GM12872 (cell line): ENCODE results near the gene SLC2A6.

Experiments
- TF ChIP-seq, protein P1 (sequence below): IDR thresholded peaks from 3 replicates; pipeline ENCODE4 v1.5.1; 2011; ENCODE audit warnings: low read depth, mild to moderate bottlenecking, low read length, moderate library complexity; ENCODE audit not compliant: insufficient read depth

The SLC2A6 gene

DNA sequence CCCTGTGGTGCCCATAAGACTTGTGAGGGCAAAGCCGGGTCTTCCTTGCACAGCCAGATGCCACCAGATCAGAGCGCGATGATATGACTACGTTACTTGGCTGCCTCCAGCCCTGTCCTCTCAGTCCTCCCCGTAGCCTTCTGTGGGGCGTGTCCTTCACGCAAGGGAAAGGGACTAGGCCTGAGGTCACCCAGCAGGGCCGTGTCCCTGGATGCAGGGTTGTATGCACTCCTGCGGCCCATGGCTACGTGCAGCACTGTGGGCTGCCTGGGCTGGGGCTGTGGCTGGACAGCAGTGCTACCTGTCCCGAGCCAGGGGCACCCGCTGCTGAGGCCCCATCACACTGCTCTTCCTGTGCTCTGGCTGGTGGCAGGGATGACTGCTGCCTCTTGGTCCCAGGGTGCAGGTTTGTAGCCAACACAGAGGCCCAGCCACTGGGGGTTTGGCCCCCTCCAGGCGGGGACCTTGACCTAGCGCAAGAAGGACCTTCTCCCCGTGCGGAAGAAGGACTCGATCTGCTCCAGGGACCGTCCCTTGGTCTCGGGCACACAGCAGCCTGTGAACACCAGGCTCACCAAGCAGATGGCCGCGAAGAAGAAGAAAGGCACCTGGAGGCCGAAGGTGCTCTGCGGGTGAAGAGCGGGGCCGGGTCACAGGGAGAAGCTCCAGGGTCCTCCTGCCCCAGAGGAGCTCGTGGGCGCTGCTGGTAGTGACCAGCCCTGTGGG lies 7.2 kb downstream of the SLC2A6 start:
- TF ChIP-seq, protein P1, sequence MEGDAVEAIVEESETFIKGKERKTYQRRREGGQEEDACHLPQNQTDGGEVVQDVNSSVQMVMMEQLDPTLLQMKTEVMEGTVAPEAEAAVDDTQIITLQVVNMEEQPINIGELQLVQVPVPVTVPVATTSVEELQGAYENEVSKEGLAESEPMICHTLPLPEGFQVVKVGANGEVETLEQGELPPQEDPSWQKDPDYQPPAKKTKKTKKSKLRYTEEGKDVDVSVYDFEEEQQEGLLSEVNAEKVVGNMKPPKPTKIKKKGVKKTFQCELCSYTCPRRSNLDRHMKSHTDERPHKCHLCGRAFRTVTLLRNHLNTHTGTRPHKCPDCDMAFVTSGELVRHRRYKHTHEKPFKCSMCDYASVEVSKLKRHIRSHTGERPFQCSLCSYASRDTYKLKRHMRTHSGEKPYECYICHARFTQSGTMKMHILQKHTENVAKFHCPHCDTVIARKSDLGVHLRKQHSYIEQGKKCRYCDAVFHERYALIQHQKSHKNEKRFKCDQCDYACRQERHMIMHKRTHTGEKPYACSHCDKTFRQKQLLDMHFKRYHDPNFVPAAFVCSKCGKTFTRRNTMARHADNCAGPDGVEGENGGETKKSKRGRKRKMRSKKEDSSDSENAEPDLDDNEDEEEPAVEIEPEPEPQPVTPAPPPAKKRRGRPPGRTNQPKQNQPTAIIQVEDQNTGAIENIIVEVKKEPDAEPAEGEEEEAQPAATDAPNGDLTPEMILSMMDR = no peak

DNA sequence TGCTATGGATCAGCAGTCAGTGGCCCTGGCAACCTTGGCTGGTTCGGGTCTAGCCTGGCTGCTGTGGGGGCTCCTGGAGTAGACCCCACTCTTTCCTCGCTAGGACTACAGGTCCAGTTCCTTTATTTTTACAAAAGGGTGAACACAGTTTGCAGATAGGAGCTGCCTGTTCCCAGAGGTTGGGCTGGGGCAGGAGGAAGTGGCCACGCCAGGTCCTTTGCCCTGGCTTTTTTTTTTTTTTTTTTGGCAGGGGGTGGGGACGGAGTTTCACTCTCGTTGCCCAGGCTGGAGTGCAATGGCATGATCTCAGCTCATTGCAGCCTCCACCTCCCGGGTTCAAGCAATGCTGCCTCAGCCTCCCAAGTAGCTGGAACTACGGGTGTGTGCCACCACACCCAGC lies 7.9 kb downstream of the SLC2A6 start:
- TF ChIP-seq, protein P1 = no peak

DNA sequence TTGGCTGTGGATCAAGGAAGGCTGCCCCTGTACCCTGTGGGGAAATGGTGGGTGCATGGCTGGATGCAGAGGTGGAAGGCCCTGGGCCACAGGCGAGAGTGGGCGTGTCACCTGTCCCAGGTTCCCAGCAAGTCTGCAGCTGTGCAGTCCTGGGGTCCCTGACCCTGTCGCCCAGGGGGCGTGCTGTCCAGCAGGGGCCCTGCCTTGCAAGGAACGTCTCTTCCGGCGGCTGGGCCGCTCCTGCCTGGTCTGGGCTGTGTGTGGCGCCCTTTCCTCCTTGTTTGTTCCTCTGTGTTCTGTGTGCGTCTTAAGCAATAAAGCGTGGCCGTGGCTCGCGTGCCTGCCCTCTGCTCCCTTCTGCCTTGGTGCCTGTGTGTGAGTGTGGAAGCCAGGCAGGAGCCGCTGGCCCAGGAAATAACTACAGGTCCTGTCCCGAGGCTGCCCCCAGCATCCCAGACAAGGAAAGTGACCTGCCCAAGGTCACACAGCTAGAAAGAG lies 8.4 kb downstream of the SLC2A6 start:
- TF ChIP-seq, protein P1 = no peak

DNA sequence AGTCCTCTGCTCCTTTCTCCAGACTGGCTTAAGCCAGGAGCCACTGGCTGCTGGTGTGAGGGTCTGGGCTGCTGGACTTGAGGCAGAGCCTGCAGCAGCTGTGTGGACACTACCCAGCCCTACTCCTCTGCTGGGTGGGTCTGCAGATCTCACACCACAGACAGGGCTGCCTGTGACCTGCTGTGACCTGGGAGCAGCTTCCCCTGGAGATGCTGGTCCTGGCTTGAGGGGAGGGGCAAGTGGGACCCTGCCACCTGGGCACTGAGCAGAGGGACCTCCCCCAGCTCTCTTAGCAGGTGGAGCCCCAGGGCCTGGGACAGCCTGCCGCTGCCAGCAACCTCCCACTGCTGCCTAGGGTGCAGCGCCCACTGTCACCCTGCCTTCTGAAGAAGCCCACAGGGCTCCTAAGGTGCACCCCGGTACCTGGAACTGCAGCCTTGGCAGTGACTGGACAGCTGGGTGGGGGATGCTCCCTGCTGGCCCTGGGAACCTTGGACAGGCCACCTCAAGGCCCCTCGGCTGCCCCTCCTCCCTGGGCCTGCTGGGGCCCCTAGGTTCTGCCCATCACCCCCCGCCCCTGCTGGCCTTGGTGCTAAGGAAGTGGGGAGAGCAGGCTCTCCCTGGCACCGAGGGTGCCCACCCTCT lies 10.0 kb downstream of the SLC2A6 start:
- TF ChIP-seq, protein P1 = no peak

DNA sequence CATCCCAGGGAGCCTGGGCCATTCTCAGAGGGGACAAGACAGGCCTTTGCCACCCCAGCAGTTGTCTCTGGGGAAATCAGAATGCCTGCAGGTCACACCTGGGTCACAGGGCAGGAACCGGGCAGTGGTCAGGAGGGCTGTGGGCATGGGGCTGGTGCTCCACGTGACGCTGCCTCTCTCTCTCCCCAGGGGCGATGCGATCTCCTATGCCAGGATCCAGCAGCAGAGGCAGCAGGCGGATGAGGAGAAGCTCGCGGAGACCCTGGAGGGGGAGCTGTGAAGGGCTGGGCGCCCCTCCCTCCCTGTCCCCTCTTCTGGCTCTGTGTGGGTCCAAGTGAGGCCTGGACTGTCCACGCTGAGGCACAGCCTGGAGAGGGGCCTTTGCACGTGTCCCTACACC lies 10.5 kb downstream of the SLC2A6 start:
- TF ChIP-seq, protein P1 = no peak

DNA sequence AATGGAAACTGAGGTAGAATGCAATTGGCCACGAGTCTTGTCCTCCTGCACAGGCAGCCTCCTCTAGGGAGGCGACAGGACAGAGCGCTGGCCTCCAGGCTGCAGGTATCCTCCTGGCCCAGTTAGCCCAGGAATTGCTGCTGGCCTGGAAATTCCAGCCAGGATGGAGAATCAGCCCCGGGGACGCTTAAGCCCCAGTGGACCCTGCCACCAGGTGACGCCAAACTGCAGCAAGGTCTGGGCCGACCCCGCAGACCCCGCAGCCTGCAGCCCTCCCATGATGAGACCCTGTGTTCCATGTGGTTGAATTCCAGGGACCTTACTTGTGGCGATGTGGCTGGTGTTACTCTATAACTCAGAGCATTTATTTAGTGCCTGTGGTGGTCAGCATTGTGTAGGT lies 11.8 kb downstream of the SLC2A6 start:
- TF ChIP-seq, protein P1 = no peak

DNA sequence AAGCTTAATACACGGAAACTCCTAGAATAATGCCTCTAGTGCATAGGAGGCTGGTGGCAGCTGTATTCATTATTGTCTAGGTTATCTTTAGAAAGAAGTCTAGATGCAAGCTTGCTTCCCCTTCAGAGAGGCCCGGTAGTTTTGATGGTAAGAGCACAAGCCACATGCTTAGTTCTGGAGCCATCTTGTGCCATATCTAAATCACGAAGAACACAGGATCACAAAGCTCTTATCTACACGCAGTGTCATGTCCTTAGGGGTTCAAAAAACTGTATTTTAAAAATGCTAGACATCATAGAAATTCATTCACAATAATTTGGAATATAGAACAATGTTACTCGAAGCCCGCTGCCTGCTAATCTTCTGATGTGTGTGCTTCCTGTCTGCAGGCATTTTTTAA lies 12.9 kb downstream of the SLC2A6 start:
- TF ChIP-seq, protein P1 = no peak
